HG03521 (cell line): ENCODE data around the gene SMAD1.
A peak's percentile ranks its signal among the peaks of the same experiment; 100 is the strongest.

ENCODE experiments used
- ATAC-seq: cut with Tn5 transposase; IDR thresholded peaks from one replicate; pipeline ENCODE4 v1.9.1; 2021; ENCODE audit warnings: mild to moderate bottlenecking, moderate library complexity; ENCODE audit not compliant: unreplicated experiment

SMAD1 gene

DNA sequence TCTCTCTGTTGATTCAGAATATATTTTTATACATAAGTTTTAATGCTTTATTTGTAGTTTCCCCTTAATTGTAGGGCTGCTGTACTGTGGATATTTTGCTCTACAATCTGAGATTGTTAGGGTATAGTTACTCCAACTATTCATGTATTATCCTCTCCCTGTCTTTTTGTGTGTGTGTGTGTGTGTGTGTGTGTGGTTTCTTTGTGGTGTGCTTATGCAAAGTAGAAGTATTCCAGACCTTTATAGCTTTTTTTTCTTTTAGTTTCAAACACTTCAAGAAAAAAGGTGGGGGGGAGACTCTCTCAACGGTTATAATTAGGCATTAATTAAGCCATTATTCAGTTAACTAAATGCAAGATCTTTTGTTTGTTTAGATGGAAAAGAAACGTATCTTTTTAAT lies 6.7 kb downstream of the SMAD1 start:
- ATAC-seq: no peak

DNA sequence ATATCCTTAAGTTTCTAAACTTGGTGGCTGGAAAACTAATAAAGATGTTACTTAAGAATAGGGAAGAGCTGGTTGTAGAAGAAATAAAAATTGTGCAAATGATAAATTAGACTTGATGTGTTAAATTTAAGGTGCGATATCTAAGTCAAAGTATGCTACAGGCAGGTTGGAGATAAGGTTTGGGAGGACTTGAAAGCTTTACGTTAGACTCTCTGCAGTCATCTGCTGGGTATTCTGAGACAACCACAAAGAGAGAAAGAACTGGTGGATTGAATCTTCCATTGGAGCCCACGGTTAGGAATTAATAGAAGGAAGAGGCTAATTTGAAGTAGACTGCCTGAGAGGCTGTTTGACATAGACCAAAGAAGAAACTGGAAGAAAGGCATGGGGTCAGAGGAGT lies 7.9 kb downstream of the SMAD1 start:
- no peak for ATAC-seq

DNA sequence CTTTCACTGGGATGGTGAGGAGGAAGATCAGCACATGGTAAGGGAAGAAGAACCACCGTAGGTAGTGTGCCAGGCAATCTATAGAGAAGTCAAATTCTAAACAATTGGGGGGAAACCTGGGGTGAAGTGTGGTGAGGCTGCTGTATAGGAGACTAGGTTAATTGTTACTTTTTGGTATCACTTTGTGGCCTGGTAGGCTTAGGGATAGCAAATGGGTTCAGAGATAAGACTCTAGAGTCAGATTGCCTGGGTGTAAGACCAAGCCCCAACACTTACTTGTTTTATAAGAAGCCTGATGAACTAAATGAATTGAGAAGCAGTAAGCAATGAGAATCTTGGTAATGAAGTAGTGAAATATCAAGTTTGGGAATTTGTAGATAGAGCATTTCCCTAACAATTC lies 8.7 kb downstream of the SMAD1 start:
- ATAC-seq: no peak

- no peak for ATAC-seq
These were observed 9.1 kb downstream of the SMAD1 start for GRCh38 chr4:145490796-145491195.

DNA sequence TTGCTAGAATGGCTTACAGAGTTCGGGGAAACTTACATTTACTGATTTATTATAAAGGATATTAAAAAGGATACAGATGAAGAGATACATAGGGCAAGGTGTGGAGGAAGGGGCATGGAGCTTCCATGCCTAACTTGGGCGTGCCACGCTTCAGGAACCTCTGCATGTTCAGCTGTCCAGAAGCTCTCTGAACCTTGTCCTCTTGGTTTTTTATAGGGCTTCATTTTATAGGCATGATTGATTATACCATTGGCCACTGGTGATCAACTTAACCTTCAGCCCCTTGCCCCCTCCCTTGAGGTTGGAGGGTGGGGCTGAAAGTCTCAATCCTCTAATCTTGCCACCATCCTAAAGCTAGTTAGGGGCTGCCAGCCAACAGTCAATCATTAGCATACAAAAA lies 10.7 kb downstream of the SMAD1 start:
- no peak for ATAC-seq

GRCh38 chr4:145493166-145493565 lies 11.5 kb downstream of the SMAD1 start:
- ATAC-seq: no peak

GRCh38 chr4:145494666-145495270 lies 13.1 kb downstream of the SMAD1 start:
- no peak for ATAC-seq

DNA sequence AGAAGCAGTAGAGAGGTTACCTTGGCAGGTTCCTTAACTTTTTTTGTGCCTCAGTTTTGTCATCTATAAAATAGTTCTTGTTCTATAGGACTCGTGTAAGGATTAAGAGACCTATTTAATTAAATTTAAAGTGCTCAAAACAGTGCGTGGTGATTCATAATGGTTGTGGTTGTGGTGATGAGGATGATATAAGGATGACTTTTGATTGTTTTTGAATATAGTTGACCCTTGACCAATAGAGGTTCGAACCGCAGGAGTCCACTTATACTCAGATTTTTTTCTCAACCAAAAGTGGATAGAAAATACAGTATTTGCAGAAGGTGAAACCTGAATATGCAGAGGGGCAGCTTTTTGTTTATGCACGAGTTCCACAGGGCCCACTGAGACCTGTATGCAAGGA lies 14.6 kb downstream of the SMAD1 start:
- no peak for ATAC-seq

DNA sequence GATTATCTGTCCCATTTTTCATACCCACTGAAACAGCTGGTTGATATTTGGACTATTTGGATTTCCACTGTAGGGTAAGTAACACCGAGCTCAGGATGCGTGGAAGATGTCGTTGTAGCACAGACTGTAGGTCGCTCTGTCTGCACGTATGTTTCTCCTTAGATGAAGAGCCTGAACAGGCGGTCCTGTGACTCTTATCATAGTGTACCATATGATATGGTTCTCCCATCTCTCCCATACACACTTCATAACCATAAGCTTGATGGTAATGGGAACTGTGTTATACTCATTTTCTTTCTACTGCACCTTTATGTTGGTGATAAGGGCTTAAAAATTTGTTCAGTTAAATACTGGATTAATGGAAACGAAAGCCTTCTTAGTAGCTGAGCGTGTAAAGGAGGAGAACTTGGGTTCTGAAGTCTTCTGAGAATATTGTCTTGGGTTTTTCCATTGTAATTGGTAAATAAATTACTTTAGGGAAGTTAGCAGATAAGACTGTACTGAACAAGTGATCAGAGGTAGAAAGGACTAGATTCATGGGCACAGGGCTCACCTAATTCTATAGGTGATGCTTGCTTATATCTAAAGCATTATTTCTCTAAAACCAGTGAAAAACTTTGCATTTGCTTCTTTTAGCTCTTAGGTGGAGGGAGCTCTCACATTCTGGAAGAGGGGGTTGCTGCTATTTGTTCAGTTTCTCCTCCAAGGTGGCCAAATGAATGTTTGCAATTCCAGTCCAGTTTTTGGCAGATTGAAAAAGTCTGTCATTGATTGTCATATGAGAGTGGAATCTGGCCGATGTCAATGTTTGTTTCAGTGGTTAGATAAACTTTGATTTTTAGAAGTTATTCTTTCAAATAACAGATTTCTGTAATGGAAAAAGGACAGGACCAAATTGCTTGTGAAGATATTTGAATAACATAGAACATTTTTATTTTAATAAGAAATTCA lies 15.8 kb downstream of the SMAD1 start:
- ATAC-seq: no peak

DNA sequence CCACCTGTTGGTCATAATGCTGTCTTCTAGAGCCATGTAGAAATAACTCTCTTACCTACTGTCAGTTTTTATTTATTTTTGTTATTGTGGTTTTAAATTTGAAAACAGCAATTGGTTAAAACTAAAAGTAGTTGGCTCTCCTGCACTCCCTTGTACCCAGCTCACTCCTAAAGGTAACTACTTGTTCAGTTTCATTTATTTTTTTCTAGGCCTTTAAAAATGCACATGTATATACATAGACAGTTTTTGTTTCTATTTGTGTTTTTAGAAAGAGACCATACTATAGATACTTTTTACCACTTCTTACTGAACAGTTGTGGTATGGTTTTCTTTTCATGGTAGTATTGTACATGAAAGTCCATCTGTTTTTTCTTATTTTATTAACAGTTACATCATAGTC lies 16.8 kb downstream of the SMAD1 start:
- peak; percentile 65 for ATAC-seq

GRCh38 chr4:145501051-145501660 lies 19.5 kb downstream of the SMAD1 start:
- peak; percentile 53 for ATAC-seq

DNA sequence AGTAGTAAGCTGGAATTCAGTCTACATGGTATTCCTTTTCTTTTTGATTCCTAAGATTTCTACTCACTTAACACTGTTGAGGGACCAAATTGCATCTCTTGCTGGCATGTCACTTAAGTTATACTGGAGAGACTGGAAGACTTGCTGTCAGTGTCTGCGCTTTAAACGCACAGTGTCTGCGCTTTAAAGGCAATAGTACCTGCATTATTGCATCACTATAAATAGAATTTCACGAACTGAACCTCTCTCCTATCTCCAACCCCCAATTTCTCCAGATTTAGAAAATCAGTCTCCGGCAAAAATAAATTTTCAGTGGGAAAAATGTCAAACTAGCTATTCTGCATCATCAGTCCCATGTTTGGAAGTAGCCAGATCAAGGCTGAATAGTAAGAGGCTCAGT lies 21.2 kb downstream of the SMAD1 start:
- ATAC-seq: no peak

DNA sequence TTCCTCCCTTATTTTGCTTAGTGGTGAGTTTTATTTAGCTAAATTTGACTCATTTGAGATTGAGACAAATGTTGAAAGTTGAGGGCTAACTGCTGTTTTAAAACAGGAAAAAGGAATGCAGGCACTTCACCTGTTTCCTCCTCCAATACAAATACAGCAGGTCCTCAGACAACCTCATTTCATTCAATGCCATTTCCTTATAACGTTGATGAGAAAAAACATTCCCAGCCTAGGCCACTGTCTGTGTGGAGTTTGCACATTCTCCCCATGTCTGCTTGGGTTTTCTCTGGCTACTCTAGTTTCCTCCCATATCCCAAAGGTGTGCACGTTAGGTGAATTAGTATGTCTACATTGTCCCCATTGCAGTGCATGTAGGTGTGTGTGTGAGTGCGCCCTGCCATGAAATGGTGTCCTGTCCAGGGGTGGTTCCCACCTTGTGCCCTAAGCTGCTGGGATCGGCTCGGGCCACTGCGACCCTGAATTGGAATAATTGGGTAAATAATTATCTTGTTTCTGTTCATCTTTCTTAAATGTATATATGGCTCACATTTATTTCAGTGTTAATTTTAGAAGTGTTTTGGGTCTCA lies 21.9 kb downstream of the SMAD1 start:
- no peak for ATAC-seq

- no peak for ATAC-seq
These were observed 24.3 kb downstream of the SMAD1 start for GRCh38 chr4:145505995-145506394.

DNA sequence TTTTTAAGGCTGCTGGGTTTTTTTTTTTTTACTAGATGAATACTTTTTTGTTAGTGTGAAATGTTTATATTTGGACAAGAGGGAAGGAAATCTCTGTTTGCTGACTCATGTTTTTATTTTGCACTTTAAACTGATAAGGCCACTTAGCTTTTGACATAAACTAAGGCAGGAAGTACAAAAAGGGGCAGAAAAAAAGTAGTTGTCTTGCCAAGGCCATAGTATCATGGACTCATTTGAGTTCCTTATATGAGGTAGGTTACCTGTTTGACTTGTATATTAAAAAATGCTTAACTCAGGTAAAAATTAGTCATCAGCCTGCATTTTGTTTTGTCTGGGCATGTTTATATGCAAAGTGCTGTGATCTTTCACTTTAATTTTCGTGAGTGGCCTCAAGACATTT lies 26.0 kb downstream of the SMAD1 start:
- ATAC-seq: no peak

DNA sequence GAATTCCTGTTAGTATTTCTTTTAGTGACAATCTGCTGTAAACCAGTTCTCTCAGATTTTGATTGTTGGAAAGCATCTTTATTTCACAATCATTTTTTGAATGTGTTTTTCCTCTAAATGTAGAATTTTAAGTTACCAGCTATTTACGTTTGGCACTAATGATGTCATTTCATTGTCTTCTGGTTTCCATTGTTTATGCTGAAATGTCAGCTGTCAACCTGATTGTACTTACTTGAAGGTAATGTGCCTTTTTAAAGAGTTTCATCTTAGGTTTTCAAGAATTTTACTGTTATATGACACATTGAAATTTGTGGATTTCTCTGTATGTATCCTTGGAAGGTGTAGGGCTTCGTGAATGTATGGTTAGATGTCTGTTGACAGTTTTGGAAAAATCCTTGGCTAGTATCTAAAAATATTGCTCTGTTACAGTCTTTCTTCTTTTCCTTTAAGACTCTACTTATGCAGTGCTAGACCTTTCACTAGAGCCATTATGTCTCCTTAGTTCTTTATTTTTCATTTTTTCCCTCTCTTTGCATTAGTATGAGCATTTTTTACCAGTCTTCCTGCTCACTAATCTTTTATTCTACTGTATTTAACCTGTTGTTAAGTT lies 30.4 kb downstream of the SMAD1 start:
- ATAC-seq: no peak

DNA sequence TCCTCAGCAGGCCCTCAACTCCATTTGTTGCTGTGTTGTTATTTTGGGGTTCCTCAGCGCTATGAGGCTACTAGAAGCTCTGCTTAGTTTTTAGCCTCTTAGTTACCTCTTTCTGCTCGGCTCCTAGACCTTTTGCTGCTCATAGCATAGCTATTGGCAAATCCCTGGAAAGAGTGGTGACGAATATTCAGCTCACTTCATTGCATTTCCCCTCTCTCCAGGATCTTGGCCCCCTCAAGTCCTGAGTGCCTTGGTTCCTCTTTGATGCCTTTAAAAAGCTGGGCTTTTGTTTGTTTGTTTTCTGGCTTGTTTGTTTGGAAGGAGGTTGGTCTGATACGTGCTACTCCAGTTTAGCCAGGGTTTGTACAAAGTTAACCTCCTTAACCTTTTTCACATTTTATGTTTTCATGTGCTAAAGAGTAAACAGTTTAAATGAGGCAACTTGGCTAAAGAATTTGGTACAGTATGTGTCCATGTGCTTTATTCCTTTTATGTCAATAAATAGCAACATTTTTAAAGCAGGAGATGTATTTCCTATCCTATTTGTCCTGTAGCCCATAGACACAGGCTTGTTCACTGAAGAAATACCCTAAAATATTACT lies 31.5 kb downstream of the SMAD1 start:
- no peak for ATAC-seq

DNA sequence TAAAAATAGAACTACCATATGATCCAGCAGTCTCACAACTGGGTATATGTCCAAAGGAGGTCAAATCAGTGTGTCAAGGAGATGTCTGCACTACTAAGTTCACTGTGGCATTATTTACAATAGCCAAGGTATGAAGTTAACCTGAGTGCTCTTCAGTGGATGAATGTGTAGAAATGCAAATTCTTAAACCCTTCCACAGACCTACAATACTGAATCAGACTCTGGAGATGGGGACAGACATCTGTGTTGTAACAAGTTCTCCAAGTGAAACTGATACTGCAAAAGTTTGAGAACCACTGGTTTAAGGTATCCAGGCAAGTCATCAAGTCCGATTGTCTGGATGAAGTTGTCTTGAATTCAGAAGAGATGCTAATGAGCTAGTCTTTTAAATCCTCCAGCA lies 38.5 kb downstream of the SMAD1 start:
- ATAC-seq: no peak

- no peak for ATAC-seq
These were observed 39.6 kb downstream of the SMAD1 start for GRCh38 chr4:145521282-145521681.

GRCh38 chr4:145523117-145523516 lies 41.5 kb downstream of the SMAD1 start:
- ATAC-seq: no peak

DNA sequence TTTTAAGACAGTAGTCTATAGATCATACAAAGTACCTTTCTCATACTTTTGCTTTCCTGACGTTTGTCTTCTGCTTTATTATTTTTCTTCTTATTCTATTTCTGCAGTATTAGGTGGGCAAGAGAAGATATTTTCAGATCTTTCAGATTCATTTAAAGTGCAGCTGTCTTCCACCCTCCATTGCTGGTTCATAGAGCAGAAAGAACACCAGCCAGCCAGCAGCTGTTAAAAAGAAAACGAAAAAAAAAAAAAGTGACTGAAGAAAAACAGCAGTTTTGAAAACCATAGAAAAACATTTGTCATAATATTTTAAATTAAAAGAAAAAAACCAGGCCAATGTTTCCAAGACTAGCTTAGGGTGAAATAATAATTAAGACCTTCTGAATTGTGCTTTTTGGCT lies 42.9 kb downstream of the SMAD1 start:
- no peak for ATAC-seq
